ENCODE measurements around the gene EPS8L2. TPM values are rescaled to one million over a fixed set of nuclear protein-coding genes. Genes with fewer than 3 reads are reported as not detected.

Gene EPS8L2
- total and polyA plus RNA-seq, 2 of the 8 experiments (the other 6 are each of a cell fraction or from before 2014, with no cell fraction given): 38.5 to 57.0 TPM

DNA sequence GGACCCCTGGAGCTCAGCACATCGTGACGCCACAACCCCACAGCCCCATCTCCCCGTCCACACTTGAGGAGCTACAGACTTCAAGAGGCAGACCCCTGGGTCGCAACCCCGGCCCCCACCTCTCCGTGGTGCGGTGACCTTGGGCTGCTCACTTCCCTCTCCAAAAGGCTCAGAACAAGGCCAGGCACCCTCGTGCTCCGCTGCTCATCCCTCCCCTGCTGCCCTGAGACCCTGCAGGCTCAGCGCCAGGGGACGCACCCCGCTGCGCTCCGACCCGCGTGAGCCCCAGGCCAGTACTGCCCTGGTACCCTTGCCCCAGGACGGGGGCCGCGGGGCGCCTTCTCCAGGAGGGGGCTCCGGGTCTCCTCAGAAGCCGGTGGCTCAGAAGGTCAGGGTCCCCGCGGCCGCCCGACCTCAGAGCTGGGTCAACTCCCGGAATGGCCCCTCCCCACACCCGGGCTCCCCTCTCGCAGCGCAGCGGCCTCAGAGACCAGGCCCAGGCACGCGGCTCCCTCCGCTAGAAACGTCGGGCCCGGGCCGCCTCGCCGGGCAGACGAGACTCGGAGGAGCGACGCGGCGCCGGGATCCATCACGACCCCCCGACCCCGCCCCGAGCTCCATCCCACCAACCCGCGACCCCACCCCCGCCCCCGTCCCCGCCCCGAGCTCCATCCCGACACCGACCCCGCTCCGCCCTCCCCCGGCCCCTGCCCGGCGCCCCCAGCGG, 70.7 kb downstream of the EPS8L2 start (continued):
- peak in 1 of 2 experiments; percentile 31; a peak in 1 of 4 replicates for TF ChIP-seq SIN3A (conservative IDR thresholded peaks at IDR 0.05 in 1 of 2, IDR thresholded peaks at IDR 0.05 in 1 of 2; ENCODE audit: low read depth in 1 of 2, low read length in 2 of 2)
- TF ChIP-seq CTBP2 (IDR thresholded peaks at IDR 0.05; ENCODE audit: borderline replicate concordance, insufficient read depth, insufficient read length, low read length): no peak
- TF ChIP-seq BRCA1 (IDR thresholded peaks at IDR 0.05; ENCODE audit: low read depth, low read length): no peak
- TF ChIP-seq HDAC2 (IDR thresholded peaks at IDR 0.05; ENCODE audit: borderline replicate concordance in 1 of 2, low read depth in 2 of 2, low read length in 2 of 2): no peak
- TF ChIP-seq KDM1A (IDR thresholded peaks at IDR 0.05; ENCODE audit: borderline replicate concordance, low read length): no peak
- TF ChIP-seq TAF1 (IDR thresholded peaks at IDR 0.05; ENCODE audit: low read depth, low read length): no peak
- TF ChIP-seq JUND (IDR thresholded peaks at IDR 0.05; ENCODE audit: low read length): no peak
- no peak for TF ChIP-seq BACH1 (IDR thresholded peaks at IDR 0.05; ENCODE audit: low read length)
- no peak for TF ChIP-seq GABPA (IDR thresholded peaks at IDR 0.05; ENCODE audit: borderline replicate concordance, insufficient read depth, low read length)
- TF ChIP-seq, protein P1, sequence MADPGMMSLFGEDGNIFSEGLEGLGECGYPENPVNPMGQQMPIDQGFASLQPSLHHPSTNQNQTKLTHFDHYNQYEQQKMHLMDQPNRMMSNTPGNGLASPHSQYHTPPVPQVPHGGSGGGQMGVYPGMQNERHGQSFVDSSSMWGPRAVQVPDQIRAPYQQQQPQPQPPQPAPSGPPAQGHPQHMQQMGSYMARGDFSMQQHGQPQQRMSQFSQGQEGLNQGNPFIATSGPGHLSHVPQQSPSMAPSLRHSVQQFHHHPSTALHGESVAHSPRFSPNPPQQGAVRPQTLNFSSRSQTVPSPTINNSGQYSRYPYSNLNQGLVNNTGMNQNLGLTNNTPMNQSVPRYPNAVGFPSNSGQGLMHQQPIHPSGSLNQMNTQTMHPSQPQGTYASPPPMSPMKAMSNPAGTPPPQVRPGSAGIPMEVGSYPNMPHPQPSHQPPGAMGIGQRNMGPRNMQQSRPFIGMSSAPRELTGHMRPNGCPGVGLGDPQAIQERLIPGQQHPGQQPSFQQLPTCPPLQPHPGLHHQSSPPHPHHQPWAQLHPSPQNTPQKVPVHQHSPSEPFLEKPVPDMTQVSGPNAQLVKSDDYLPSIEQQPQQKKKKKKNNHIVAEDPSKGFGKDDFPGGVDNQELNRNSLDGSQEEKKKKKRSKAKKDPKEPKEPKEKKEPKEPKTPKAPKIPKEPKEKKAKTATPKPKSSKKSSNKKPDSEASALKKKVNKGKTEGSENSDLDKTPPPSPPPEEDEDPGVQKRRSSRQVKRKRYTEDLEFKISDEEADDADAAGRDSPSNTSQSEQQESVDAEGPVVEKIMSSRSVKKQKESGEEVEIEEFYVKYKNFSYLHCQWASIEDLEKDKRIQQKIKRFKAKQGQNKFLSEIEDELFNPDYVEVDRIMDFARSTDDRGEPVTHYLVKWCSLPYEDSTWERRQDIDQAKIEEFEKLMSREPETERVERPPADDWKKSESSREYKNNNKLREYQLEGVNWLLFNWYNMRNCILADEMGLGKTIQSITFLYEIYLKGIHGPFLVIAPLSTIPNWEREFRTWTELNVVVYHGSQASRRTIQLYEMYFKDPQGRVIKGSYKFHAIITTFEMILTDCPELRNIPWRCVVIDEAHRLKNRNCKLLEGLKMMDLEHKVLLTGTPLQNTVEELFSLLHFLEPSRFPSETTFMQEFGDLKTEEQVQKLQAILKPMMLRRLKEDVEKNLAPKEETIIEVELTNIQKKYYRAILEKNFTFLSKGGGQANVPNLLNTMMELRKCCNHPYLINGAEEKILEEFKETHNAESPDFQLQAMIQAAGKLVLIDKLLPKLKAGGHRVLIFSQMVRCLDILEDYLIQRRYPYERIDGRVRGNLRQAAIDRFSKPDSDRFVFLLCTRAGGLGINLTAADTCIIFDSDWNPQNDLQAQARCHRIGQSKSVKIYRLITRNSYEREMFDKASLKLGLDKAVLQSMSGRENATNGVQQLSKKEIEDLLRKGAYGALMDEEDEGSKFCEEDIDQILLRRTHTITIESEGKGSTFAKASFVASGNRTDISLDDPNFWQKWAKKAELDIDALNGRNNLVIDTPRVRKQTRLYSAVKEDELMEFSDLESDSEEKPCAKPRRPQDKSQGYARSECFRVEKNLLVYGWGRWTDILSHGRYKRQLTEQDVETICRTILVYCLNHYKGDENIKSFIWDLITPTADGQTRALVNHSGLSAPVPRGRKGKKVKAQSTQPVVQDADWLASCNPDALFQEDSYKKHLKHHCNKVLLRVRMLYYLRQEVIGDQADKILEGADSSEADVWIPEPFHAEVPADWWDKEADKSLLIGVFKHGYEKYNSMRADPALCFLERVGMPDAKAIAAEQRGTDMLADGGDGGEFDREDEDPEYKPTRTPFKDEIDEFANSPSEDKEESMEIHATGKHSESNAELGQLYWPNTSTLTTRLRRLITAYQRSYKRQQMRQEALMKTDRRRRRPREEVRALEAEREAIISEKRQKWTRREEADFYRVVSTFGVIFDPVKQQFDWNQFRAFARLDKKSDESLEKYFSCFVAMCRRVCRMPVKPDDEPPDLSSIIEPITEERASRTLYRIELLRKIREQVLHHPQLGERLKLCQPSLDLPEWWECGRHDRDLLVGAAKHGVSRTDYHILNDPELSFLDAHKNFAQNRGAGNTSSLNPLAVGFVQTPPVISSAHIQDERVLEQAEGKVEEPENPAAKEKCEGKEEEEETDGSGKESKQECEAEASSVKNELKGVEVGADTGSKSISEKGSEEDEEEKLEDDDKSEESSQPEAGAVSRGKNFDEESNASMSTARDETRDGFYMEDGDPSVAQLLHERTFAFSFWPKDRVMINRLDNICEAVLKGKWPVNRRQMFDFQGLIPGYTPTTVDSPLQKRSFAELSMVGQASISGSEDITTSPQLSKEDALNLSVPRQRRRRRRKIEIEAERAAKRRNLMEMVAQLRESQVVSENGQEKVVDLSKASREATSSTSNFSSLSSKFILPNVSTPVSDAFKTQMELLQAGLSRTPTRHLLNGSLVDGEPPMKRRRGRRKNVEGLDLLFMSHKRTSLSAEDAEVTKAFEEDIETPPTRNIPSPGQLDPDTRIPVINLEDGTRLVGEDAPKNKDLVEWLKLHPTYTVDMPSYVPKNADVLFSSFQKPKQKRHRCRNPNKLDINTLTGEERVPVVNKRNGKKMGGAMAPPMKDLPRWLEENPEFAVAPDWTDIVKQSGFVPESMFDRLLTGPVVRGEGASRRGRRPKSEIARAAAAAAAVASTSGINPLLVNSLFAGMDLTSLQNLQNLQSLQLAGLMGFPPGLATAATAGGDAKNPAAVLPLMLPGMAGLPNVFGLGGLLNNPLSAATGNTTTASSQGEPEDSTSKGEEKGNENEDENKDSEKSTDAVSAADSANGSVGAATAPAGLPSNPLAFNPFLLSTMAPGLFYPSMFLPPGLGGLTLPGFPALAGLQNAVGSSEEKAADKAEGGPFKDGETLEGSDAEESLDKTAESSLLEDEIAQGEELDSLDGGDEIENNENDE (IDR thresholded peaks at IDR 0.05; ENCODE audit: insufficient replicate concordance, low read length): no peak

All from H1 (cell line).